Sigmoid colon (tissue), 7 donors: Measurements from ENCODE around the gene UBE2E2. TPM values are rescaled to one million over a fixed set of nuclear protein-coding genes. Genes with fewer than 3 reads are reported as not detected.

Experiments
- DNase-seq: peaks from one replicate; pipeline ENCODE4 v3.0.0-alpha.2; 2019
- H3K27ac ChIP-seq, 4 donors: fragments of 200-600 bp; sonication (generic); one replicate each; pipeline ENCODE4 v1.5.1; 2016 to 2019; ENCODE audit warnings: mild to moderate bottlenecking in 1 of 4
- H3K27me3 ChIP-seq, 3 donors: fragments of 200-600 bp; sonication (generic); one replicate each; pipeline ENCODE4 v1.5.1; 2019; ENCODE audit warnings: mild to moderate bottlenecking in 1 of 3
- H3K36me3 ChIP-seq, 4 donors: fragments of 200-600 bp; sonication (generic); one replicate each; pipeline ENCODE4 v1.5.1; 2016 to 2019
- H3K4me1 ChIP-seq, 4 donors: fragments of 200-600 bp; sonication (generic); one replicate each; pipeline ENCODE4 v1.5.1; 2017 to 2019
- H3K4me3 ChIP-seq, 4 donors: fragments of 200-600 bp; sonication (generic); one replicate each; pipeline ENCODE4 v1.5.1; 2017 to 2019; ENCODE audit warnings: mild to moderate bottlenecking in 2 of 4, moderate library complexity in 1 of 4
- H3K9me3 ChIP-seq, 4 donors: fragments of 200-600 bp in 3 of 4; sonication (generic) in 3 of 4; one replicate each; pipeline versions ENCODE4 v1.5.1 to v1.6.1; 2013 to 2019
- EP300 ChIP-seq, 4 donors: sonication (generic); formaldehyde crosslinking; IDR thresholded peaks; one replicate each; pipeline ENCODE4 v1.6.1; 2017; ENCODE audit warnings: antibody characterized with exemption in 4 of 4
- POLR2A ChIP-seq, 2 donors: fragments of 450-650 bp; IDR thresholded peaks; one replicate each; pipeline ENCODE4 v1.6.1; 2016; ENCODE audit warnings: antibody characterized with exemption in 2 of 2, mild to moderate bottlenecking in 2 of 2, moderate library complexity in 2 of 2
- POLR2AphosphoS5 ChIP-seq, 4 donors: sonication (generic); formaldehyde crosslinking; IDR thresholded peaks; one replicate each; pipeline ENCODE4 v1.6.1; 2017; ENCODE audit warnings: antibody characterized with exemption in 4 of 4
- WGBS, 2 donors: extraction: QIAGEN DNeasy Blood & Tissue Kit; methylation state at CpG; one replicate each; pipeline ENCODE4 v1.1.7; 2013; 5-methylcytosine and 5-hydroxymethylcytosine counted together
- intact Hi-C: fragments of 100-400 bp; cut with DNase I; formaldehyde crosslinking; loops from one replicate; pipeline ENCODE4 v1.15.1; 2023
- polyA plus RNA-seq, 3 donors: library from polyadenylated mRNA; stranded (reverse); fragments of 200-250 nt; gene quantifications; one replicate each; pipeline ENCODE4 v1.2.3, GENCODE V29; 2013
- total RNA-seq, 4 donors: library from RNA; depleted of rRNA; stranded (reverse); fragments of >200 nt; gene quantifications; one replicate each; pipeline ENCODE4 v1.1.0, GENCODE V29; 2016
- TF ChIP-seq, protein P1 (sequence below), 4 experiments: fragments of 450-650 bp in 3 of 4; fragments of 200-600 bp in 1 of 4; IDR thresholded peaks; one replicate each; pipeline ENCODE4 v1.5.1; 2016 to 2019; ENCODE audit warnings: antibody characterized with exemption in 4 of 4, mild to moderate bottlenecking in 3 of 4, moderate library complexity in 2 of 4
- donor health status: healthy with polysubstance abuse.
- donor health status: Bipolar disorder and iron deficiency.
- donor health status: healthy.

UBE2E2 gene
- total and polyA plus RNA-seq, 7 donors = 3.7 to 135 (median 34.6) TPM

DNA sequence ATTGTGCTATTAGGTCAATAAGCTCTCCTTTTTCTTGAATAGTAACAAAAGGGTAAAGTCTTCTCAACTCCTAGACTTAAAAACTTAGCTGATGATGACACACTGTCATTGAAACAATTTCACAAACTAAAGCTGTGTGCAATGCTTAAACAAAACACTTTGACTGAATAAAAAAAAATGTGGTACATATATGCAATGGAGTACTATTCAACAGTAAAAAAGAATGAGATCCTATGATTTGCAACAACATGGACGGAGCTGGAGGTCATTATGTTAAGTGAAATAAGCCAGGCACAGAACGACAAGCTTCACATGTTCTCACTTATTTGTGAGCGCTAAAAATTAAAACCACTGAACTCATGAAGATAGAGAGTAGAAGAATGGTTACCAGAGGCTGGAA lies 370.7 kb downstream of the UBE2E2 start:
- H3K27ac ChIP-seq = no peak overlapping the region
- DNase-seq = no peak
- H3K36me3 ChIP-seq = no peaks in the 10 kb centered on the region
- no peak overlapping the region for H3K4me3 ChIP-seq
- no peaks in the 10 kb centered on the region for H3K9me3 ChIP-seq
- WGBS, 2 donors = 96 to 97% methylated on average over 3 of the region's 3 CpGs
- no peaks in the 10 kb centered on the region for H3K4me1 ChIP-seq
- no peaks in the 10 kb centered on the region for H3K27me3 ChIP-seq
- intact Hi-C loops = no loop called here
- TF ChIP-seq POLR2AphosphoS5 (IDR thresholded peaks at IDR 0.05) (no peak), POLR2A (IDR thresholded peaks at IDR 0.05) (no peak), EP300 (IDR thresholded peaks at IDR 0.05) (no peak)
- TF ChIP-seq, protein P1, sequence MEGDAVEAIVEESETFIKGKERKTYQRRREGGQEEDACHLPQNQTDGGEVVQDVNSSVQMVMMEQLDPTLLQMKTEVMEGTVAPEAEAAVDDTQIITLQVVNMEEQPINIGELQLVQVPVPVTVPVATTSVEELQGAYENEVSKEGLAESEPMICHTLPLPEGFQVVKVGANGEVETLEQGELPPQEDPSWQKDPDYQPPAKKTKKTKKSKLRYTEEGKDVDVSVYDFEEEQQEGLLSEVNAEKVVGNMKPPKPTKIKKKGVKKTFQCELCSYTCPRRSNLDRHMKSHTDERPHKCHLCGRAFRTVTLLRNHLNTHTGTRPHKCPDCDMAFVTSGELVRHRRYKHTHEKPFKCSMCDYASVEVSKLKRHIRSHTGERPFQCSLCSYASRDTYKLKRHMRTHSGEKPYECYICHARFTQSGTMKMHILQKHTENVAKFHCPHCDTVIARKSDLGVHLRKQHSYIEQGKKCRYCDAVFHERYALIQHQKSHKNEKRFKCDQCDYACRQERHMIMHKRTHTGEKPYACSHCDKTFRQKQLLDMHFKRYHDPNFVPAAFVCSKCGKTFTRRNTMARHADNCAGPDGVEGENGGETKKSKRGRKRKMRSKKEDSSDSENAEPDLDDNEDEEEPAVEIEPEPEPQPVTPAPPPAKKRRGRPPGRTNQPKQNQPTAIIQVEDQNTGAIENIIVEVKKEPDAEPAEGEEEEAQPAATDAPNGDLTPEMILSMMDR (IDR thresholded peaks at IDR 0.05) = no peak

DNA sequence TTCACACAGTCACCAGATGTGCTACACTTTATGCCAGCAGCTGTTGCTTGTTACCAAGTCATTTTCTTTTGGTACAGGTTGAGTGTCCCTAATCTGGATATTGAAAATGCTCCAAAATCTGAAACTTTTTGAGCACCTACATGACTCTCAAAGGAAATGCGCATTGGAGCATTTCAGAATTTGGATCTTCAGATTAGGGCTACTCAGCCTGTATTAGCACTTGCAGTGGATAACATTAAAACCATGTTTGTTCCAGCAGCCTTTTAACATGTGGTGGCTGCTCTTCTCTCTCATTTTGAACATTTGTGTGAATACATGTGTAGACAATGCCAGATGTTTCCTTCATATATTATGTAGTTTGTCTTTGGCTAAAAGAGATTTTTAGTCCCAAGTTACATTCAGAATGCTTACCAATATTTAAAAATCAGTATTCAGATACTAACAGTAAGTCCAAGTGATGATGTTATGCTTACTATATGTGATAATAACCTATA lies 371.7 kb downstream of the UBE2E2 start:
- WGBS, 2 donors = 97 to 98% methylated on average over 1 of the region's 1 CpG
- Histone ChIP-seq H3K4me1 (no peaks in the 10 kb centered on the region), H3K9me3 (no peaks in the 10 kb centered on the region), H3K36me3 (no peaks in the 10 kb centered on the region), H3K27ac (no peak overlapping the region), H3K4me3 (no peak overlapping the region), H3K27me3 (no peaks in the 10 kb centered on the region)
- intact Hi-C loops = no loop called here
- no peak for DNase-seq
- TF ChIP-seq, protein P1 (IDR thresholded peaks at IDR 0.05) = no peak

DNA sequence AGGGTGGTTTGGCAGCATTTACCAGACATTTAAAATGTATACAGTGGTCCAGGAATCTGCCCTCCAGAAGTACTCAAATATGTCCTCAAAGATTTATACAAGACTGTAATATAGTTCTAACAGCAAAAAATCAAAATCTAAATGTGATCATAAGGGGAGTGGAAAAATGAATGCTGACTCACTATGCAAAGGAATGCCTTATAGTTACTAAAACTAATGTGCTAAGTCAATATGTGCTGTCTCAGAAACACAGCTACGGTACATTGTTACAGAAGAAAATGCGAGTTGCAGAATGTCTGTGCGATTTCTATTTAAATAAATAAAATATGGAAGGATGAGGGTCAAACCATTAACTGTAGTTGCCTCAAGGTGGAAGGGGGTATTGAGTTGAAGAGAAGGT lies 372.6 kb downstream of the UBE2E2 start:
- Histone ChIP-seq H3K4me3 (no peak overlapping the region), H3K36me3 (no peaks in the 10 kb centered on the region), H3K4me1 (no peaks in the 10 kb centered on the region), H3K27ac (no peak overlapping the region), H3K27me3 (no peaks in the 10 kb centered on the region), H3K9me3 (no peaks in the 10 kb centered on the region)
- no peak for TF ChIP-seq EP300 (IDR thresholded peaks at IDR 0.05)
- TF ChIP-seq POLR2AphosphoS5 (IDR thresholded peaks at IDR 0.05) = no peak
- TF ChIP-seq POLR2A (IDR thresholded peaks at IDR 0.05) = no peak
- TF ChIP-seq, protein P1 (IDR thresholded peaks at IDR 0.05) = no peak
- WGBS, 2 donors = 96% methylated on average over 3 of the region's 3 CpGs
- intact Hi-C loops = no loop called here
- no peak for DNase-seq

DNA sequence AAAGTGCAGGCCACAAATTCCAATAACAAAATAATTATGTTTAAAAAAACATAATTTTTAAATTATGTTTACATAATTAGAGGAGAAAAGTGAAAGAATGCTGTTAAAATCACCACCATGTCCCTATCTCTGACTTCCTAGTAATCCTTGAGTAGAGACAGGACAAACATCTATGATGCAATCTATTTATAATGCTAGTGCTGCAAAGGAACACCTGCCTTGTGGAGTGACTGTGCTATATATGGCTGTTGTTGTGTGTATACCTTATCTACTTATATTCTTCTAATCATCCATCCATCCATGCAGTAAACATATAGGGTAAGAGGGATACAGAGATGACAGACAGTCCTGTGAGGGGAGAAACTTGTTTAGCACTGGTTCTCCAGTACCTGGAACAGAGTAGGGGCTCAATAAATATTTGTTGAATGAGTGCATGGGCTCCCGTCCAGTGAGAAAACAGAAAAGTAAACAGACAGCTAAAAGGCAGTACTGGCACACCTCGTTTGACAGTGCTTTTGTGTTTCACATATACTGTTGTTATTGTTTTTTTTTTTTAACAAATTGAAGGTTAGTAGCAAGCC lies 373.3 kb downstream of the UBE2E2 start:
- TF ChIP-seq, protein P1 (IDR thresholded peaks at IDR 0.05) = no peak
- TF ChIP-seq POLR2AphosphoS5 (IDR thresholded peaks at IDR 0.05) (no peak), POLR2A (IDR thresholded peaks at IDR 0.05) (no peak), EP300 (IDR thresholded peaks at IDR 0.05) (no peak)
- Histone ChIP-seq H3K4me1 (no peaks in the 10 kb centered on the region), H3K27me3 (no peaks in the 10 kb centered on the region), H3K27ac (no peak overlapping the region), H3K4me3 (no peak overlapping the region), H3K9me3 (no peaks in the 10 kb centered on the region), H3K36me3 (no peaks in the 10 kb centered on the region)
- 14 to 77% methylated on average over 2 of the region's 2 CpGs for WGBS, 2 donors
- intact Hi-C loops = no loop called here
- DNase-seq = no peak

DNA sequence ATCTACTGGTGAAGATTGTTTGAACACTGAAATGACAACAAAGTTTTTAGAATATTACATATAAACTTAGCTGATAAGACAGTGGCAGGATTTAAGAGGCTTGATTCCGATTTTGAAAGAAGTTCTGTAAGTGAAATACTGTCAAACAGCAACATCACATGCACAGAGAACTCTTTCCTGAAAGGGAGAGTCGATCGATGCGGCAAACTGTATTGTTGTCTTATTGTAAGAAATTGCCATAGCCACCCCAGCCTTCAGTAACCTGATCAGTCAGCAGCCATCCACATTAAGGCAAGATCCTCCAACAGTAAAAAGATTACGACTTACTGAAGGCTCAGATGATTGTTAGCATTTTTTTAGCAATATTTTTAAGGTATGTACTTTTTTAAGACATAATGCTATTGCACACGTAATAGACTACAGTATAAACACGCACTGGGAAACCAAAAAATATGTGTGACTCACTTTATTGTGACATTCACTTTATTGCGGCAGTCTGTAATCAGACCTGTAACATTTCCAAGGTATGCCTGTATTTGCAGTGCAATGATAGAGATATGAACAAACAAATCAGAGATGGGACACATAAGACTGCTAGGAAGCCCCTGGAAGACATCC lies 377.1 kb downstream of the UBE2E2 start:
- TF ChIP-seq, protein P1 (IDR thresholded peaks at IDR 0.05) = no peak
- no peak for TF ChIP-seq EP300 (IDR thresholded peaks at IDR 0.05)
- TF ChIP-seq POLR2A (IDR thresholded peaks at IDR 0.05) = no peak
- TF ChIP-seq POLR2AphosphoS5 (IDR thresholded peaks at IDR 0.05) = no peak
- no peak overlapping the region for H3K4me3 ChIP-seq
- H3K27me3 ChIP-seq = no peaks in the 10 kb centered on the region
- H3K27ac ChIP-seq = no peak overlapping the region
- WGBS, 2 donors = 39 to 78% methylated on average over 8 of the region's 8 CpGs
- no peaks in the 10 kb centered on the region for H3K9me3 ChIP-seq
- no peaks in the 10 kb centered on the region for H3K4me1 ChIP-seq
- H3K36me3 ChIP-seq = no peaks in the 10 kb centered on the region
- intact Hi-C loops = no loop called here
- DNase-seq = no peak
